ENCODE results near the gene CIC.

Gene CIC

GRCh38 chr19:42335374-42335936, 66.4 kb downstream of the CIC start:
- H3K27ac ChIP-seq: no peak overlapping the region
- TF ChIP-seq CTCF (IDR thresholded peaks at IDR 0.05): no peak
- no peak for TF ChIP-seq ZFX (IDR thresholded peaks at IDR 0.05; ENCODE audit: borderline replicate concordance)

GRCh38 chr19:42335971-42336370, 66.9 kb downstream of the CIC start:
- TF ChIP-seq ZFX (IDR thresholded peaks at IDR 0.05; ENCODE audit: borderline replicate concordance): no peak
- TF ChIP-seq CTCF (IDR thresholded peaks at IDR 0.05): no peak
- no peak overlapping the region for H3K27ac ChIP-seq

- H3K27ac ChIP-seq: peak overlapping the region; percentile 59
Observed at GRCh38 chr19:42339126-42339860, 70.2 kb downstream of the CIC start.

- peak overlapping the region; percentile 59; the same call in 1 of the 2 replicates for H3K27ac ChIP-seq
Observed at GRCh38 chr19:42339922-42340321, 70.9 kb downstream of the CIC start.

- TF ChIP-seq ZFX (IDR thresholded peaks at IDR 0.05; ENCODE audit: borderline replicate concordance): no peak
- TF ChIP-seq CTCF (IDR thresholded peaks at IDR 0.05): peak; percentile 50
- H3K27ac ChIP-seq: no peak overlapping the region
Observed at GRCh38 chr19:42343344-42344110, 74.5 kb downstream of the CIC start.

GRCh38 chr19:42344336-42344893, 75.4 kb downstream of the CIC start:
- H3K27ac ChIP-seq: no peak overlapping the region
- no peak for TF ChIP-seq ZFX (IDR thresholded peaks at IDR 0.05; ENCODE audit: borderline replicate concordance)
